Activated T-helper 17 cell treated with anti-CD3 and anti-CD28 coated beads, Interleukin-2, amount 50 U/mL, for 72 hours (primary cell): ENCODE results near the gene TPSB2. TPM values are rescaled to one million over a fixed set of nuclear protein-coding genes. Genes with fewer than 3 reads are reported as not detected.
"Not testable (repeated sequence)": the region's sequence is repeated elsewhere in the genome, so short reads cannot be mapped to it uniquely, and the experiment has no call there.

Source experiments
- ATAC-seq: fragments of 150-1000 bp; cut with Tn5 transposase; replicated peaks from 2 replicates; pipeline ENCODE4 v1.10.0; 2021; ENCODE audit warnings: mild to moderate bottlenecking, moderate library complexity
- H3K27ac Mint-ChIP-seq: one replicate; pipeline ENCODE4 v1.8.0; 2022; ENCODE audit warnings: mixed read lengths
- H3K27me3 Mint-ChIP-seq: one replicate; pipeline ENCODE4 v1.8.0; 2022; ENCODE audit warnings: mixed read lengths
- H3K36me3 Mint-ChIP-seq: one replicate; pipeline ENCODE4 v1.8.0; 2022; ENCODE audit warnings: low read depth, mild to moderate bottlenecking, mixed read lengths
- H3K4me1 Mint-ChIP-seq: one replicate; pipeline ENCODE4 v1.8.0; 2022; ENCODE audit warnings: mixed read lengths
- H3K4me3 Mint-ChIP-seq: one replicate; pipeline ENCODE4 v1.8.0; 2022; ENCODE audit warnings: mild to moderate bottlenecking, mixed read lengths
- H3K9me3 Mint-ChIP-seq: one replicate; pipeline ENCODE4 v1.8.0; 2022; ENCODE audit warnings: mixed read lengths
- total RNA-seq, 2 donors: library from RNA; stranded (reverse); gene quantifications; one replicate each; pipeline ENCODE4 v1.2.3, GENCODE V29; 2022

The TPSB2 gene
- total RNA-seq, 2 donors from 2014 or later = not detected

GRCh38 chr16:1197237-1197866, 32.6 kb downstream of the TPSB2 start:
- no peak overlapping the region for H3K4me3 Mint-ChIP-seq
- H3K4me1 Mint-ChIP-seq = no peaks in the 10 kb centered on the region
- no peaks in the 10 kb centered on the region for H3K27me3 Mint-ChIP-seq
- ATAC-seq = no peak
- no peaks in the 10 kb centered on the region for H3K36me3 Mint-ChIP-seq
- H3K27ac Mint-ChIP-seq = no peak overlapping the region
- H3K9me3 Mint-ChIP-seq = no peaks in the 10 kb centered on the region

- no peaks in the 10 kb centered on the region for H3K27me3 Mint-ChIP-seq
- no peak overlapping the region for H3K4me3 Mint-ChIP-seq
- no peak for ATAC-seq
- H3K27ac Mint-ChIP-seq = no peak overlapping the region
- no peaks in the 10 kb centered on the region for H3K9me3 Mint-ChIP-seq
- no peaks in the 10 kb centered on the region for H3K36me3 Mint-ChIP-seq
- no peaks in the 10 kb centered on the region for H3K4me1 Mint-ChIP-seq
Measured at GRCh38 chr16:1196494-1196893, 33.5 kb downstream of the TPSB2 start.

GRCh38 chr16:1195393-1195666, 34.7 kb downstream of the TPSB2 start:
- ATAC-seq = no peak
- H3K4me1 Mint-ChIP-seq = no peaks in the 10 kb centered on the region
- H3K9me3 Mint-ChIP-seq = no peaks in the 10 kb centered on the region
- H3K4me3 Mint-ChIP-seq = no peak overlapping the region
- H3K27ac Mint-ChIP-seq = no peak overlapping the region
- no peaks in the 10 kb centered on the region for H3K27me3 Mint-ChIP-seq
- no peaks in the 10 kb centered on the region for H3K36me3 Mint-ChIP-seq

GRCh38 chr16:1194665-1195392, 35.2 kb downstream of the TPSB2 start:
- Mint-ChIP-seq H3K27ac (no peak overlapping the region), H3K4me1 (no peaks in the 10 kb centered on the region), H3K36me3 (no peaks in the 10 kb centered on the region), H3K4me3 (no peak overlapping the region), H3K27me3 (no peaks in the 10 kb centered on the region), H3K9me3 (no peaks in the 10 kb centered on the region)
- peak; percentile 34 for ATAC-seq

- ATAC-seq = no peak
- no peaks in the 10 kb centered on the region for H3K27me3 Mint-ChIP-seq
- no peaks in the 10 kb centered on the region for H3K36me3 Mint-ChIP-seq
- H3K4me1 Mint-ChIP-seq = no peaks in the 10 kb centered on the region
- H3K4me3 Mint-ChIP-seq = no peak overlapping the region
- H3K9me3 Mint-ChIP-seq = no peaks in the 10 kb centered on the region
- no peak overlapping the region for H3K27ac Mint-ChIP-seq
Measured at GRCh38 chr16:1193825-1194581, 36.0 kb downstream of the TPSB2 start.

- ATAC-seq = no peak
- Mint-ChIP-seq H3K4me1 (no peaks in the 10 kb centered on the region), H3K4me3 (no peak overlapping the region), H3K9me3 (no peaks in the 10 kb centered on the region), H3K36me3 (no peaks in the 10 kb centered on the region), H3K27ac (no peak overlapping the region), H3K27me3 (no peaks in the 10 kb centered on the region)
Measured at GRCh38 chr16:1193143-1193824, 36.7 kb downstream of the TPSB2 start.

GRCh38 chr16:1192384-1193073, 37.5 kb downstream of the TPSB2 start:
- Mint-ChIP-seq H3K27ac (no peak overlapping the region), H3K4me1 (no peaks in the 10 kb centered on the region), H3K9me3 (no peaks in the 10 kb centered on the region), H3K4me3 (no peak overlapping the region), H3K36me3 (no peaks in the 10 kb centered on the region), H3K27me3 (no peaks in the 10 kb centered on the region)
- ATAC-seq = no peak

- not testable (repeated sequence) for H3K4me3 Mint-ChIP-seq, H3K27ac Mint-ChIP-seq, H3K9me3 Mint-ChIP-seq, H3K27me3 Mint-ChIP-seq, ATAC-seq, H3K4me1 Mint-ChIP-seq, H3K36me3 Mint-ChIP-seq
Measured at GRCh38 chr16:1190789-1191188, 39.2 kb downstream of the TPSB2 start.

GRCh38 chr16:1189455-1189854, 40.5 kb downstream of the TPSB2 start:
- no peak for ATAC-seq
- no peaks in the 10 kb centered on the region for H3K9me3 Mint-ChIP-seq
- no peak overlapping the region for H3K4me3 Mint-ChIP-seq
- H3K27me3 Mint-ChIP-seq = no peaks in the 10 kb centered on the region
- H3K27ac Mint-ChIP-seq = no peak overlapping the region
- no peaks in the 10 kb centered on the region for H3K36me3 Mint-ChIP-seq
- H3K4me1 Mint-ChIP-seq = no peaks in the 10 kb centered on the region

GRCh38 chr16:1188432-1189189, 41.4 kb downstream of the TPSB2 start:
- Mint-ChIP-seq H3K36me3 (no peaks in the 10 kb centered on the region), H3K27ac (no peak overlapping the region), H3K9me3 (no peaks in the 10 kb centered on the region), H3K27me3 (no peaks in the 10 kb centered on the region), H3K4me3 (no peak overlapping the region), H3K4me1 (no peaks in the 10 kb centered on the region)
- peak; percentile 52 for ATAC-seq

- not testable (repeated sequence) for H3K27ac Mint-ChIP-seq, H3K4me3 Mint-ChIP-seq, H3K4me1 Mint-ChIP-seq, H3K9me3 Mint-ChIP-seq, ATAC-seq, H3K36me3 Mint-ChIP-seq, H3K27me3 Mint-ChIP-seq
Measured at GRCh38 chr16:1185460-1186207, 44.4 kb downstream of the TPSB2 start.

GRCh38 chr16:1184980-1185379, 45.0 kb downstream of the TPSB2 start:
- H3K27me3 Mint-ChIP-seq = no peaks in the 10 kb centered on the region
- H3K27ac Mint-ChIP-seq = no peak overlapping the region
- no peaks in the 10 kb centered on the region for H3K4me1 Mint-ChIP-seq
- no peaks in the 10 kb centered on the region for H3K36me3 Mint-ChIP-seq
- ATAC-seq = no peak
- H3K4me3 Mint-ChIP-seq = no peak overlapping the region
- no peaks in the 10 kb centered on the region for H3K9me3 Mint-ChIP-seq

- Mint-ChIP-seq H3K27me3 (no peaks in the 10 kb centered on the region), H3K27ac (no peak overlapping the region), H3K4me1 (no peaks in the 10 kb centered on the region), H3K4me3 (no peak overlapping the region), H3K9me3 (no peaks in the 10 kb centered on the region), H3K36me3 (no peaks in the 10 kb centered on the region)
- ATAC-seq = no peak
Measured at GRCh38 chr16:1184156-1184868, 45.7 kb downstream of the TPSB2 start.
